ENCODE measurements around the gene PPARG. TPM values are rescaled to one million over a fixed set of nuclear protein-coding genes. Genes with fewer than 3 reads are reported as not detected.

PPARG gene
- total RNA-seq, 3 donors from 2014 or later: 61.6 to 173 (median 98.8) TPM

DNA sequence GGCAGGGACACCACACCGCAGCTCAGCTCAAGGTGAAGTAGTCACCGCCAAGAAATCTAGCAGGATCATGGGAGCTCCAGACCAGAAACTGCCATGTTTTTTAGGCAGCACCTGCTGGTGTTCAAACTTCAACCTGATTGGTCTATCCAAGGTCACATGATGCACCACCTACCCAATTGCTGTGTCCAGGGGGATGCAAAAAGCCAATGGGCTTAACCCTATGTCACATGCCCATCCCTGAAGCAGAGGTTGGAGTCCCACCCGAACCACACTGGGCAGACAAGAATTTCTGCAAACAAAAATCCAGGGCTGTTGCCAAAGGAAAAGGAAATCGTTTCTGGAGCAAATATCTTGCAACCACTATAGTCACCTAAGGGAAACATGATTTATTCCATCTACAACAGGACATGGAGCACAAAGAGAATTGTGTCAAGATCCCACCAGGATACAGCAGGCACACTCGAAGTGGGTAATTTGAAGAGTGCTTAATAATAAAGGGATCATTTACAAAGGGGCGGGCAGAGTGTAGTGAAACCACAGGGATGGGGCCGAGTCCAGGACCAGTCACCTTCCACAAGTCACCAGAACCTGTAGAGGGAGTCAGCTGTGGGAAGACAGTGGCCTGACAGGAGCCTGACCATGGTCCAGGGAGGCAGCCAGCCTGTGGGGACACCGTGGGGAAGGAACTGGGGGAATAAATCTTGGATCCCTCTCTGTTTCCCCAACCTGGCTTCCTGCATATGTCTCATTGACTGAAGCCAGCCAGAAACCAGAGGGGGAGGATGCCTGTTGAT is 161.2 kb downstream of the PPARG start:
- intact Hi-C loops (cut with DNase I, micrococcal nuclease): no loop called here
- Histone ChIP-seq H3K36me3 (ENCODE audit: low read depth) (no peaks in the 10 kb centered on the region), H3K4me1 (ENCODE audit: low read depth) (peaks cover 14% of the 10 kb centered on the region), H3K9me3 (no peaks in the 10 kb centered on the region), H3K4me3 (no peak overlapping the region)
- no peak for ATAC-seq
- DNase-seq: no peak
- TF ChIP-seq, protein P1, sequence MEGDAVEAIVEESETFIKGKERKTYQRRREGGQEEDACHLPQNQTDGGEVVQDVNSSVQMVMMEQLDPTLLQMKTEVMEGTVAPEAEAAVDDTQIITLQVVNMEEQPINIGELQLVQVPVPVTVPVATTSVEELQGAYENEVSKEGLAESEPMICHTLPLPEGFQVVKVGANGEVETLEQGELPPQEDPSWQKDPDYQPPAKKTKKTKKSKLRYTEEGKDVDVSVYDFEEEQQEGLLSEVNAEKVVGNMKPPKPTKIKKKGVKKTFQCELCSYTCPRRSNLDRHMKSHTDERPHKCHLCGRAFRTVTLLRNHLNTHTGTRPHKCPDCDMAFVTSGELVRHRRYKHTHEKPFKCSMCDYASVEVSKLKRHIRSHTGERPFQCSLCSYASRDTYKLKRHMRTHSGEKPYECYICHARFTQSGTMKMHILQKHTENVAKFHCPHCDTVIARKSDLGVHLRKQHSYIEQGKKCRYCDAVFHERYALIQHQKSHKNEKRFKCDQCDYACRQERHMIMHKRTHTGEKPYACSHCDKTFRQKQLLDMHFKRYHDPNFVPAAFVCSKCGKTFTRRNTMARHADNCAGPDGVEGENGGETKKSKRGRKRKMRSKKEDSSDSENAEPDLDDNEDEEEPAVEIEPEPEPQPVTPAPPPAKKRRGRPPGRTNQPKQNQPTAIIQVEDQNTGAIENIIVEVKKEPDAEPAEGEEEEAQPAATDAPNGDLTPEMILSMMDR (IDR thresholded peaks at IDR 0.05): no peak

DNA sequence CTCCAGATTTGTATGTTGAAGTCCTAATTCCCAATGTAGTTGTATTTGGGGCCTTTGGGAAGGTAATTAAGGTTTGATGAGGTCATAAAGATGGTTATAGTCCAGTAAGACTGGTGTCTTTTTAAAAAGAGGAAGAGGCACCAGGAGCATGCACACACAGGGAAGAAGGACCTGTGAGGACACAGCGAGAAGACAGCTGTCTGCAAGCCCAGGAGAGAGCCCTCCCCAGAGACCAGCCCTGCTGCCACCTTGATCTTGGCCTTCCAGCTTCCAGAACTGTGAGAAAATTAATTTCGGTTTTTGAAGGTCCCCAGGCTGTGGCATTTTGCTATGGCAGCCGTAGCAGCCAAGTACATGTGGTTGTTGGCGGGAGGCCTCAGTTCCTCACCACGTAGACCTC is 162.6 kb downstream of the PPARG start:
- DNase-seq (no peak), ATAC-seq (no peak)
- TF ChIP-seq, protein P1 (IDR thresholded peaks at IDR 0.05): no peak
- peaks cover 4% of the 10 kb centered on the region for H3K4me1 ChIP-seq (ENCODE audit: low read depth)
- intact Hi-C loops (cut with DNase I, micrococcal nuclease): no loop called here
- H3K36me3 ChIP-seq (ENCODE audit: low read depth): no peaks in the 10 kb centered on the region
- H3K9me3 ChIP-seq: no peaks in the 10 kb centered on the region
- H3K4me3 ChIP-seq: no peak overlapping the region

DNA sequence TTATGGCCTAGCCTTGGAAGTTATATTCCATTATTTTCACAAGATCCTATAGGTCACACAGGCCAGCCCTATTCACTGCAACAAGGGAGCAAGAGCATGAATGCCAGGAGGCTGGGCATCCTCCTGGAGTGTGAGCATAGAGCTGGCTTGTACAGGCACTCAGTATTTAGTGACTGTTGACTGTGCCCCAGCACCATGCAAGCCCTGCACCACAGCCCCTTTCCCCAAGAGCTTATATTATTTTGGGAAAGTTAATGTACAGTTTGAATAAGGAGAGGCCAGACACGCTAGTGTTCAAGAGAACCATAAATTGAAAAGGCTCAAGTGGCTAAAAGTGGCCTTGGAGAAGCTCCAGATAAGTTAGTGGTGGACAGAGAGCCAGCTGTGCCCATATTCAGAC is 163.1 kb downstream of the PPARG start:
- TF ChIP-seq, protein P1 (IDR thresholded peaks at IDR 0.05): no peak
- Histone ChIP-seq H3K4me1 (ENCODE audit: low read depth) (peaks cover 4% of the 10 kb centered on the region), H3K9me3 (no peaks in the 10 kb centered on the region), H3K36me3 (ENCODE audit: low read depth) (no peaks in the 10 kb centered on the region), H3K4me3 (no peak overlapping the region)
- no peak for DNase-seq
- intact Hi-C loops (cut with DNase I, micrococcal nuclease): no loop called here
- no peak for ATAC-seq

DNA sequence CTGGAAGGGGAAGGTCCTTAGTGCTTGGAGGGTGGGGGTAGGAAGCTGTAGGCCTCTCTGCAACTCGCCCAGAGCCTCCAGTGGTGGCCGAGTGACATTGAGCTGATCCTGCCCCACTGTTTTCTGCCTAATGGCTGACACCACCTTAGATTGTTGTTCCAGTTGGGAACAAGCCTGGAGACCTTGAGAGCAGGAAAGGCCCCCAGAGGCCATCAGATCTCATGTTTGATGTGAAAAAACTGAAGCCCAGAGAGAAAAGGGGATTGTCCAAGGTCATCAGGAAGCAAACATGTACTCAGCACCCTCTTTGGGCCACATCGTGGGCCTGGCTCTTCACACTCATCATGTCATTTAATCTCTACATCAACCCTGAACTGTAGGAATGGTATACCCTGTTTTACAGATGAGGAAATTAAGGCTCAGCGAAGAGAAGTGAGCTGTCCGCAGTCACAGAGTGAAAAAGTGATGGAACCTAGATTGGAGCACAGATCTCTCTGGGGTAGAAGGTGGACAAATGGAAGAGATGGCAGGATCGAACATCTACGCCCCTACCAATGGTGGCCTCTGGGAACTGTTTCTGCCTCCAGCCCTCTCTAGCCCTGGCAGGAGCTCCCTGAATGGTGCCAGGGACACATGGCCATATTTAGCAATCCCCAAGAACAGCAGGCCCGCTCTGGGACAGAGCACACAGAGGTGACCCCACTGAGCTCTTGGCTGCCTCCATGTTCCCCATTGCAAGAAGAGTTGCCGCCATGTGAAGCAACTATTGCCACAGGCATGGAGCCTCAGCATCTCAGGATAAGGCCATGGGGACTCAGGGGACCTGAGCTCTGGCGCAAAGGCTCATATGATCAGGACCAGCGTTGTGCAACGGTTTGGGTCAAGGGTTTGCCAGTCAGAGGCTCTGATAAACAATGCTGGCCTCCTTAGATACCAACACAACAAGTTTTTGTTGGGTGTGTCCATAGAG is 163.8 kb downstream of the PPARG start:
- intact Hi-C loops (cut with DNase I, micrococcal nuclease): no loop called here
- ATAC-seq: no peak

DNA sequence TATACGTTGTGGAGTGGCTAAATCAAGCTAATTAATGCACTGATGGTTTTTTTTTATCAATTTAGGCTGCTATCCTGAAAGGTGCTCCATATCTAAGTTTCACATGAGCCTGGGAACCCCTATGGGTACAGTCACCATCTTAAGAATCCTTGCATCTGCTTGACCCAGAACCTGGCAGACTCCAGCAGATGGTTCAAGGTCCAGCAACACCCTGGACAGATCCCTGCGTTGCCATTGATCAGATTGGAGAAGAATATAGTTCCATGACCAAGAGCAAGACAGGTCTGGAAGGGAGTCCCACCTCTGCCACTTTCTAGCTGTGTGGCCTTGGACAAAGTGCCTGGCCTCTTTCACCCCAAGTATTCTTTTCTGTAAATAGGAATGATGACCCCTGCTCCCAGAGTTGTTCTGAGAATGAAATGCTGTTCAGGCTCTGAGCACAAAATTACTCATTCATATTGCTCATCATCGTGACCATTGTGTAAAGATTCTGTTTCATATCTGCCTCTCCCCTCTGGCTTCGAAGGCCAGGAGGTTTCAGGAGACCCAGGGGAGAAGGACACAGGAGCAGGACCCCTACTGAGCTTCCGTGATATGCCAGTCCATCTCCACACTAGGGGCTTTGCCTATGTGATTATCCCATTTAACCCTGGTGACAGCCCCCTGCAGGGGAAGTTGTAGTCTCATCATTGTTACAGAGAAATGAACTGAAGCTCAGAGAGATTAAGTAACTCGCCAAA is 165.4 kb downstream of the PPARG start:
- Histone ChIP-seq H3K4me3 (no peak overlapping the region), H3K9me3 (no peaks in the 10 kb centered on the region), H3K4me1 (ENCODE audit: low read depth) (peaks cover 9% of the 10 kb centered on the region), H3K36me3 (ENCODE audit: low read depth) (no peaks in the 10 kb centered on the region)
- ATAC-seq (no peak), DNase-seq (no peak)
- TF ChIP-seq, protein P1 (IDR thresholded peaks at IDR 0.05): no peak
- intact Hi-C loops (cut with DNase I, micrococcal nuclease): no loop called here

More for the DNA sequence above, 163.8 kb downstream of the PPARG start:
- peaks cover 2% of the 10 kb centered on the region for H3K4me1 ChIP-seq (ENCODE audit: low read depth)
- no peak overlapping the region for H3K4me3 ChIP-seq
- H3K36me3 ChIP-seq (ENCODE audit: low read depth): no peaks in the 10 kb centered on the region
- DNase-seq: no peak
- TF ChIP-seq, protein P1 (IDR thresholded peaks at IDR 0.05): no peak
- no peaks in the 10 kb centered on the region for H3K9me3 ChIP-seq

Measured in mucosa of descending colon (tissue), 3 donors.